Suppressor macrophage (primary cell): Measurements from ENCODE around the gene TAB3.

Source experiments
- DNase-seq, 4 experiments: peaks; one replicate each; pipeline ENCODE4 v3.0.0-alpha.2; 2020 to 2022
- total RNA-seq, 17 experiments: gene quantifications; one replicate each; lab custom pipeline; 2026; ENCODE audit warnings: mixed read lengths in 6 of 17, inconsistent platforms in 3 of 17; lab: John Stamatoyannopoulos, UW

Gene TAB3
- 21.0 to 50.8 (median 31.5) reads per million in 17 experiments for total RNA-seq

- peak; percentile 93 to 97 (median 96) for DNase-seq
Observed at GRCh38 chrX:30889147-30890140, at the start of gene TAB3. TSS of gene TAB3 (minus strand) at chrX:30889254. CDS start at chrX:30859588, 29,666 bp downstream.

GRCh38 chrX:30938295-30938694, 49.2 kb upstream of the TAB3 start:
- no peak for DNase-seq

- peak in 3 of 4 experiments; percentile 8 to 25 (median 15) for DNase-seq
Observed at GRCh38 chrX:30935985-30936384, 46.9 kb upstream of the TAB3 start.

- peak in 2 of 4 experiments; percentile 1 to 7 for DNase-seq
Observed at GRCh38 chrX:30931920-30932319, 42.9 kb upstream of the TAB3 start.

DNA sequence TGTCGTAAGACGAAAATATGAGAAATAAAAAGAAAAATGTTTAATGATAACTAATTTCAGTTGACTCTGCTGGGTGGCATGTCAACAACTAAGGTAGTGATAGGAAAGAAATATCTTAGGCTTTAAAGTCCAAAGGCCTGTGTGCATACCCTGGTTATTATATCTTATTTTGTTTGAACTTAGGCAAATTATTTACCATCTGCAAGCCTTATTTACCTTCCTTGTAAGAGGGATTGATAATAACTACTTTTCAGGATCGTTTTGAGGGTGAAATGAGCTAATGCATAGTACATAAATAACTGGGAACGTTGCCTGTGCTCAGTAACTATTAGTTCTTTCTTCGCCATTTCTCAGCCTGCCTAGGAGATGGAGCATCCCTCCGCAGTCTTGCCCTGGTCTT, 41.6 kb upstream of the TAB3 start:
- no peak for DNase-seq

GRCh38 chrX:30930143-30930542, 41.1 kb upstream of the TAB3 start:
- no peak for DNase-seq

DNA sequence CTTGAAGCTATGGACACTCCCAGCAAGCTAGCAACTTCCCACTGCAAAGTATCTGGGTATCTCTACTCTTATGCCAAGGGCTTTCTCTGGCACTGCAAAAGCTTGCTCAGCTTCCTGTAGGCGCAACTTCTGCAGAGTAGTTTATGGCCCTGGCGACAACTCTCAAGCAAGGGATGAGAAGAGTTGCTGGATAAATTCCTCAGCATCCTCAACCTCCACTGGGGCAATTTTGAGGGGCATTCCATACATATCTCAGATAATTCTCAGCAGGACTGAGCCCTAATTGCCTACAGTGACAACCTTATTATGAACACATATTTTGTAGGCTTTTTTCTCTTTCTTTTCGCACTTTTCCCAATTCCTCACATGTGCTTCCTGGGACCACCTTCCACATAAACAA, 31.2 kb upstream of the TAB3 start:
- DNase-seq = no peak

- DNase-seq = no peak
Observed at GRCh38 chrX:30918480-30918879, 29.4 kb upstream of the TAB3 start.

DNA sequence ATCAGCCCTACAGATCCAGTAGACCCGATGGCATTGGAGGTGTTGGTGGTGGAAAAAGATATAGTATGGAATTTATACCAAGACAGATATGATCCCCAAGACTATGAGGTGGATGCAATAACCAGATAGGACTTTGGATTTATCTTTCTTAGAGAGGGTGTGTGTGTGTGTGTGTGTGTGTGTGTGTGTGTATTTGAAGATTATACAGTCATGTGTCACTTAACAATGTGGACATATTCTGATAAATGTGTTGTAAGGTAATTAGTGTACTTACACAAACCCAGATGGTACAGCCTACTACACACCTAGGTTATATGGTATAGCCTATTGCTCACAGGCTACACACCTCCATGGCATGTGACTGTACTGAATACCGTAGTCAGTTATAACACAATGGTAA, 24.4 kb upstream of the TAB3 start:
- no peak for DNase-seq

DNA sequence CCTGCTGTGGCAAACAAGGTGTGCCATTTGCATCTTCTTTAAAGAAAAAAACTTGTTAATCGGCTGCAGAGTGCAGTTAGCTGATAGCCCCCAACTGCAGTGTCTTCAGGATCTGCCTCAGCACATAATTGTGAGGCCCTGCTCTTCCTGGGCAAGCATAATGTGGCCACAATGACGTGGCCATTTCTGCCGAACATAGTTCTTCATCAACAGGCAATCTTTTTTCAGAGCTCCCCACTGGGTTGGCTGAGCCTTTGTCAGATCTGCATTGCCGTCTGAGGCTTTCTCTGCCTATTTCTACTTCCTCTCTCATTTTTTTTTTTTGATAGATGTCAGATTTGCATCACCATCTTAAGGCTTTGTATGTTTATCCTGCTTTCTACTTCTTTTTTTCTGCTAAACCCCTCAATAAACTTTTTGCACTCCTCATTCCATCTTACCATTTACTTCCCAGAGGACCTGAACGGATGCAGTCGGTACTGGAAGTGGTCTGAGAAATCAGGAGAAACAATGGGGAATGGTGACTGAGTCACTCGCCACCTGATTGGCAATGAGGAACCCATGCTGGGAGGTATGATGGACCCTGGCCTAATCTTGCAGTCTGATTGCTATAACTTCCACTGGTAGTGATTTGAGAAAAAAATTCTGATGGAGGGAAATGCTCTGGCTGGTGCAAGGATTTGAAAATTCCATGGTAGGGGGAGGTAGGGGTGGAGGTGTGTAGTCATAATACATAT, 21.2 kb upstream of the TAB3 start:
- peak; percentile 25 to 59 (median 52) for DNase-seq

GRCh38 chrX:30906726-30907125, 17.7 kb upstream of the TAB3 start:
- no peak for DNase-seq

GRCh38 chrX:30905321-30905720, 16.3 kb upstream of the TAB3 start:
- DNase-seq = no peak

GRCh38 chrX:30904632-30905031, 15.6 kb upstream of the TAB3 start:
- DNase-seq = no peak

DNA sequence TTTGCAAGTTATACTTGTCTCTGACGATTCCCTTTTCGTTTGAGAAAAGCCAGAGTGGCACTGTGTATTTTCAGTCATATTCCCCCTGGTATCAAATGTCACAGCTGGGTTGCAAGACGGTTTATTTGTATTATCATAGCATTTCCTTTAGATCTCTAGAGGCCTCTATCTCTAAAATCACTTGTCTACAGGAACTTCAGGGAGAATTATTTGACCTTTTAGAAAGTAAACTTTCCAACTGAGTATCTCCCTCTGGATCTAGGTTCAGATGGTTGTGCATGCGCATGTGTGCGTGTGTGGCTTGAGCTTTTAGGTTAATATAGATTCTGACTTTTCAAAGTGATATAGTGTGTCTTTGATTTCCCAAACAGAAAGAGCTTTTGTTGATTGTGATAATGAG, 15.1 kb upstream of the TAB3 start:
- no peak for DNase-seq

DNA sequence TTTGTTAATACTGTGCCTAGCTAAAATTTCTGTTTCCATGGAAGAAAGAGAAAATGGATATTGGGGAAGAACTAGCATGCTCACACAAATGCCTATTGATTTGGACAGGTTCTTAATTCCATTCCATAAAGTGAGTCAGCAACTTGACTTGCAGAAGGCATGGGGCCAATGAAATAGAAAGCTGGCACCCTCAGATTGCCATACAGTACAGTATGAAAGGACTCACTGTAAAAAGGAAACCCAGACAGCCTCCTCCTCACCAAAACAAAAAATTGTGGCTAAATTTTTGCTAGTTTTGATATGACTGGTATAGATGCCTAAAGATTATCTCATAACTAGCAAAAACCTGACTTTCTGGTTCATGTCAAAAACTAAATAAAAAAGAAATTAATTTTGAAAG, 11.2 kb upstream of the TAB3 start:
- DNase-seq = no peak

- no peak for DNase-seq
Observed at GRCh38 chrX:30898886-30899285, 9.8 kb upstream of the TAB3 start.

DNA sequence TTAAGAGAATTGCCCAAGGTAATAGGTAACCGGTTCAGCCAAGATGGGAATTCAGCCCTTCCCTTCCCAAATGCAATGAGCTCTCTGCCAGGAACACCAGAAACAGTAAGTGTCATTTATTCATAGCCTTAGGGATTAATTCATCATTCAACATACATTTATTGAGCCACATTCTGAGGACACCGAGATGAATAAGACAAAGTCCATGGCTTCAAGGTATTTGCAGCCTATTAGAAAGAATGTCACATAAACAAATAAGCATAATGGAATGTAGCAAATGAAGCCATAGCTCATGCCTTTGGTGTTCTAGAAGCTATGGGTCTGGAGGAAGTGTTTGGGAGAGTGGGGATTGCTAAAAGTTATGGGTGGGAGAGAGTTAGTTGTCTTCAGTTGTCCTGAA, 6.3 kb upstream of the TAB3 start:
- DNase-seq = no peak

- DNase-seq = no peak
Observed at GRCh38 chrX:30893206-30893605, 4.2 kb upstream of the TAB3 start.

- DNase-seq = no peak
Observed at GRCh38 chrX:30892591-30892990, 3.5 kb upstream of the TAB3 start.

- peak; percentile 13 to 55 (median 24) for DNase-seq
Observed at GRCh38 chrX:30888526-30889146, 418 bp downstream of the TAB3 start.

DNA sequence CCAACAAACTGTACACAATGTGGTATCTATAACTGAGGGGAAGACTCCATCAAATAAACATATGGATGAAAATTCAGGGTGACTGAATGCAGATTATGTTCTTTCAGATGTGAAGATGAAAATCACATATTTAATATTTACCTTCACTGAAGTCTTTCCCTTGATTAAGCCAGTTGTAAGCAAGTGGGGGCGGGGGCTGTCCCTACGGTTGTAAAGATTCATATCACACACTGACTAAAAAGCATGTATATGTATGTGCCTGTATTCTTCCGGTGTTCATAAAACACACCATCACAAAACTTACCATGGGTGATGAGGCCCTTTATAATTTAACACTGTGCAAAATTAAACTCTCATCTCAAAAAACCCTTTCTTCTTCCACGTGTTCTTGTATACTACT, 1.3 kb downstream of the TAB3 start:
- DNase-seq = no peak

DNA sequence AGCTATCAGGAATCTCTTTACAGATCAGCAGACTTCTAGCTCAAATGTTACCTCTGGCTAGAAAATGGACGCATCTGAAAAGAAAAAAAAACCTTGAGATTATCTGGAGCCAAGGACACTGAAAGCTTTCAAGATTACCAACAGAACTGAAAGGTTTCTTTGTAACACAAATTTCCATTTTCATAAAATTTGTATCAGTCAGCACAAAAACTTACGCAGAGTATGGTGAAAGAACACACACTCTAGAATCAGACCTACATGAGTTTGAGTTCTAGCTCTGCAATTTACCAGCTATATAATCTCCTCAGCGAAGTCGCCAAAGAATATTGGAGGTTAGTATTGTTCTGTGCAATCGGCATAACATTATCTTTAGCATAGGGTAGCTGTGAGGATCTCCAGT, 1.8 kb downstream of the TAB3 start:
- no peak for DNase-seq

DNA sequence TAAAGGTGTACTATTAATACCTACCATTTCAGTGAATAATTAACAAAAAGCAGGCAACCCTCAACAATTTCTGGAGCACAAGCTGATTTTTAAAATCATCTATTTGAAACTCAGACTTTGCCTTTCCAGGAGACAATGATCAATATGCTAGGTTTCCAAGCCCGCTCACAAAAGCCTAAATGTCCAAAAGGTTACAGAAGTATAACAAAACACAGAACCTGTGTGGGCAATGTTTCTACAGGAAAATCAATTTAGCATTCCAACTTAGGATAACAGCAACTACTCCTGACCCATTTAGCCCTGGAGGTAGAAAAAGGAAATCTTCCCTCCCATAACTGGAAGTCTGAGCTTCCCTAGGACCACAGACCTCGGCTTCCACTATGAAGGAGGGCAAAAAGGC, 3.9 kb downstream of the TAB3 start:
- DNase-seq = no peak
